ENCODE data around the gene RBCK1. TPM values are rescaled to one million over a fixed set of nuclear protein-coding genes. Genes with fewer than 3 reads are reported as not detected.

The RBCK1 gene
- total and polyA plus RNA-seq, 9 of the 15 experiments (the other 6 are each of a cell fraction or from before 2014, with no cell fraction given): 5.9 to 59.3 (median 26.5) TPM

- TF ChIP-seq ZNF318 (IDR thresholded peaks at IDR 0.05; ENCODE audit: borderline replicate concordance in 1 of 2, low read depth in 1 of 2) (no peak), ZNF717 (CRISPR knock-in tag; IDR thresholded peaks at IDR 0.05) (0 out of 2 replicates have a peak, but pooled peaks have one; percentile 65), NFE2 (IDR thresholded peaks at IDR 0.05; ENCODE audit: low read depth) (no peak), SETDB1 (IDR thresholded peaks at IDR 0.05; ENCODE audit: low read length) (no peak), BRCA1 (IDR thresholded peaks at IDR 0.05) (no peak), BRCA1 (CRISPR knock-in tag; IDR thresholded peaks at IDR 0.05) (no peak), BRD9 (IDR thresholded peaks at IDR 0.05; ENCODE audit: low read depth, partially characterized antibody) (no peak), HDAC2 (IDR thresholded peaks at IDR 0.05) (no peak; the same call in 1 of the 2 replicates), ASH1L (IDR thresholded peaks at IDR 0.05; ENCODE audit: borderline replicate concordance, low read depth, partially characterized antibody) (no peak), TARDBP (IDR thresholded peaks at IDR 0.05) (no peak), ZNF354B (CRISPR knock-in tag; IDR thresholded peaks at IDR 0.05) (no peak), HOXB6 (CRISPR knock-in tag; IDR thresholded peaks at IDR 0.05; ENCODE audit: borderline replicate concordance) (no peak; the same call in 1 of the 2 replicates), ZBTB17 (CRISPR knock-in tag; IDR thresholded peaks at IDR 0.05) (0 out of 2 replicates have a peak, but pooled peaks have one; percentile 38), TCF15 (CRISPR knock-in tag; IDR thresholded peaks at IDR 0.05) (no peak), SNRNP70 (optimal IDR thresholded peaks at IDR 0.05; ENCODE audit: low read depth, low read length) (no peak), HCFC1 (IDR thresholded peaks at IDR 0.05; ENCODE audit: low read depth, low read length) (peak; percentile 33; the same call in 1 of the 2 replicates), GTF2F1 (IDR thresholded peaks at IDR 0.05; ENCODE audit: low read depth, low read length) (no peak), TRIM25 (IDR thresholded peaks at IDR 0.05; ENCODE audit: borderline replicate concordance) (no peak)
Measured at GRCh38 chr20:381581-382290, 26.4 kb upstream of the RBCK1 start (continued).
